D341Med (cell line): ENCODE results near the gene SAP130.
"Not testable (repeated sequence)": the region's sequence is repeated elsewhere in the genome, so short reads cannot be mapped to it uniquely, and the experiment has no call there.

Source experiments
- DNase-seq: peaks from one replicate; pipeline ENCODE4 v3.0.0; 2012; ENCODE audit warnings: low spot score

The SAP130 gene

GRCh38 chr2:127953128-127953718, 74.6 kb downstream of the SAP130 start:
- no peak for DNase-seq

GRCh38 chr2:127951026-127951425, 76.8 kb downstream of the SAP130 start:
- no peak for DNase-seq

GRCh38 chr2:127950264-127950663, 77.6 kb downstream of the SAP130 start:
- no peak for DNase-seq

- no peak for DNase-seq
Measured at GRCh38 chr2:127945281-127945680, 82.6 kb downstream of the SAP130 start.

- no peak for DNase-seq
Measured at GRCh38 chr2:127943186-127943585, 84.7 kb downstream of the SAP130 start.

GRCh38 chr2:127942002-127942401, 85.9 kb downstream of the SAP130 start:
- no peak for DNase-seq

GRCh38 chr2:127941461-127941860, 86.4 kb downstream of the SAP130 start:
- no peak for DNase-seq

- DNase-seq, result no peak
Measured at GRCh38 chr2:127940641-127941040, 87.2 kb downstream of the SAP130 start.

GRCh38 chr2:127935337-127935736, 92.5 kb downstream of the SAP130 start:
- no peak for DNase-seq

GRCh38 chr2:127932199-127932876, 95.5 kb downstream of the SAP130 start:
- no peak for DNase-seq

- no peak for DNase-seq
Measured at GRCh38 chr2:127929449-127929848, 98.4 kb downstream of the SAP130 start.

- no peak for DNase-seq
Measured at GRCh38 chr2:127927384-127927783, 100.5 kb downstream of the SAP130 start.

GRCh38 chr2:127917916-127918315, 109.9 kb downstream of the SAP130 start:
- DNase-seq, result no peak

GRCh38 chr2:127913808-127914457, 113.9 kb downstream of the SAP130 start:
- DNase-seq, result no peak

GRCh38 chr2:127911737-127912136, 116.1 kb downstream of the SAP130 start:
- no peak for DNase-seq

GRCh38 chr2:127910415-127910814, 117.4 kb downstream of the SAP130 start:
- DNase-seq, result no peak

GRCh38 chr2:127909019-127909418, 118.8 kb downstream of the SAP130 start:
- no peak for DNase-seq

- not testable (repeated sequence) for DNase-seq
Measured at GRCh38 chr2:127907733-127908400, 120.0 kb downstream of the SAP130 start.

GRCh38 chr2:127906206-127906926, 121.5 kb downstream of the SAP130 start:
- DNase-seq, result no peak

- no peak for DNase-seq
Measured at GRCh38 chr2:127901339-127902056, 126.4 kb downstream of the SAP130 start.

- no peak for DNase-seq
Measured at GRCh38 chr2:127897531-127898211, 130.2 kb downstream of the SAP130 start.
